ENCODE results near the gene KIAA0753.

The KIAA0753 gene

DNA sequence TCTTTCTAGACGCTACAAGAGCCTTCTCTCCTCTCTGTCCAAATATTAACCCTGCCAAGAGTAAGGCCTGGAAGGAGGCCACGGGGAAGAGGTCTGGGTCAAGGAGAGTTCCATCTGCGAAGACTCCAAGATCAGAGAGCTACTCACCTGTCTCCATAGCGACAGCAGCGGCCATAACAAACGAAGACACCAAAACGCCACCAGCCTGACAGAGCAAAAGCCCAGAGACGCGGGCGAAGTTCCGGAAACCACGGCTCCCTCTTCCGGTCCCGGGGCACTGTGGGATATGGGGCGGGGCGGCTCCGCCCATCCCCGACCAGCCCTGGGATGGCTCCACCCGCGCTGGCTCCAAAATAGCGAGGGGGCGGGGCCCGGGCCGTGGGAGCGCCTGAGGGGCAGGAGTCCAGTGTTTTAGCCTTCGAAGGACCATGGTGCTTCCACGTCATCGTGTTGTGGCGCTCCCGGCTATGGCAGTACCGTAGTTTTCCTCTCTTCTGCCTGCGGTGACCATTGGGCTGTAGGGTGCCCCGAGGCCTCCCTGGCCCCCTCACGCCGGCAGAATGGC is 10.9 kb upstream of the KIAA0753 start, which contains the start of the genes C17orf100 and MED31:
C17orf100 (plus strand) TSS at position 409 of the 565 bp plus-strand sequence; CDS start at position 561, 152 bp downstream.
MED31 (minus strand) TSS at position 252 of the 565 bp plus-strand sequence; CDS start at position 175, 77 bp downstream.
- H3K27ac ChIP-seq (ENCODE audit: low read depth, low read length), result peak within 1 kb of the TSS; percentile 89
- H3K9ac ChIP-seq (ENCODE audit: low read length), result peak within 1 kb of the TSS; percentile 50
- peaks cover 2% of the 10 kb centered on the region for H3K36me3 ChIP-seq (ENCODE audit: control insufficient read depth, insufficient read depth, low read length)
- H3K4me1 ChIP-seq (ENCODE audit: control insufficient read depth, insufficient read depth, low read length), result peaks cover 13% of the 10 kb centered on the region
- H3K4me3 ChIP-seq (ENCODE audit: low read length), result peak within 1 kb of the TSS; percentile 90
- H3K27me3 ChIP-seq (ENCODE audit: control insufficient read depth, insufficient read depth, low read length), result peaks cover 3% of the 10 kb centered on the region

DNA sequence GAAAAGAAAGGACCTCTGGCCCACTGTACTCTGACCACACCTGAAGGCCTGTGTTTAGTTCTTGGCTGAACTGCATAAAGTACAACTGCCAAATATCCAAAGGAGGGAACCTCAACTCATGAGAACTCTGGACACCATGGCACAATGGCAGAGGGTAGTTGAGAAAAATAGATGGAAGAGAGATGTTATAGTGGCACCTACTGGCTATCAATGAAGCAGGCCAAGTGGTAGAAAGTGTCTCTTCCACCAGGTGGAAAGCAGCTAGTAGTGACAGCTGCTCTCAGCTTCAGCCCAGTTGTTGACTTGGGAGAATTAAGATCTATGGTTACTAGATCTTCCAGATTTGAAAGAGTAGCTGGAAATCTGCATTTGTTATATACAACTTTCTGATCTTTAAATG is 7.7 kb upstream of the KIAA0753 start:
- H3K27ac ChIP-seq (ENCODE audit: low read depth, low read length), result no peak overlapping the region
- peaks cover 13% of the 10 kb centered on the region for H3K36me3 ChIP-seq (ENCODE audit: control insufficient read depth, insufficient read depth, low read length)

DNA sequence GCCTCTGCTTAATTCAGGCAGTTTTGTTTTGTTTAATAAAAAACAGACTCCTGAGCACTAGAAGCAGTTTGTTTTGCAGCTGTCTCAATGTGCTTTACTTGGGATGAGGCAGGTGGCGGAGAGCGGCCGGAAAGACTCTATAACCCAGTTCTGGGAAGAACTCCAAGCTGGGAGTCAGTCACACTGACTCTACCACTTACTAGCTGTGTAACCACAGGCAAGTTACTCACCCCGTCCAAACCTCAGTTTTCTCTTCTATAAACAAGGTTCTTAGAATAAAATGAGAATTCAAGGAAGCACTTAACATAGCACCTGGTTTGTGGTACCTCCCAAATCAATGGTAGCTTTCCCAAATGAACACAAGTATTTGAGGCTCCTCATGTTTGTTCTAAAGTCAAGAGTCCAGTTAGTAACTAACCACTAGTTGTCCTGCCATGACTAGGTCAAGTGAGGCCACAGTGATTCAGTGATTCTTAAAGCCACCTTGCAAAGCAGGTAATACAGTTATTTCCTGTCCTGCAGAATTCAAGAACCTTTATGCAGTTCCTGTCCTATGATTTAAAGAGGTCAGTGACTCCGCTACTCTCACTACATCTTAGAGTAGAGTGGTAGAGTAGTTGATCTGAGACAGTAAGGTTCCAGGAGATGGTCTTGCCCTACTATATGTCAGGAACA is 3.1 kb upstream of the KIAA0753 start:
- no peaks in the 10 kb centered on the region for H3K27me3 ChIP-seq (ENCODE audit: control insufficient read depth, insufficient read depth, low read length)
- no peak overlapping the region for H3K9ac ChIP-seq (ENCODE audit: low read length)
- H3K4me3 ChIP-seq (ENCODE audit: low read length), result no peak overlapping the region
- H3K27ac ChIP-seq (ENCODE audit: low read depth, low read length), result no peak overlapping the region
- H3K4me1 ChIP-seq (ENCODE audit: control insufficient read depth, insufficient read depth, low read length), result peaks cover 14% of the 10 kb centered on the region
- peaks cover 14% of the 10 kb centered on the region for H3K36me3 ChIP-seq (ENCODE audit: control insufficient read depth, insufficient read depth, low read length)

More for the DNA sequence above, 7.7 kb upstream of the KIAA0753 start:
- Histone ChIP-seq H3K9ac (ENCODE audit: low read length) (no peak overlapping the region), H3K4me3 (ENCODE audit: low read length) (no peak overlapping the region), H3K27me3 (ENCODE audit: control insufficient read depth, insufficient read depth, low read length) (peaks cover 3% of the 10 kb centered on the region), H3K4me1 (ENCODE audit: control insufficient read depth, insufficient read depth, low read length) (peaks cover 13% of the 10 kb centered on the region)

DNA sequence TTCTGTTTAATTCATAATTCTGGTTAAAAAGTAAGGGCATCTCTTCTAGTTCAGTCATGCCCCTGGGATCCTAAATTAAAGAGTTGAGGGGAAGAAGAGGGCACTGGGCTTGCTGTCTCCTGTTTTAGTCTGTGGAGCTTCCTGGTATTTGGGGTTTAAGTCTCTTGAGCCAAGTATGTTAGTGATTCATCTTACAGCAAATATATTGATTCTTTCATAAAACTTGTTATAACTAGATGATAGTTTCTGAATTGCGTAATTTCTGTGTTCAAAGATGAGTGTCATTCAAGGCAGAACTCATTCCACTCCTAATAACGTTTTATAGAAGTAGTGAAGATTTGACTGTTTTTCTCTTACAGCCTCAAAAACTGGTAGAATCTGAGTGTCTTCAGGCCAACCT is 2.1 kb upstream of the KIAA0753 start:
- H3K27ac ChIP-seq (ENCODE audit: low read depth, low read length), result no peak overlapping the region
- no peak overlapping the region for H3K9ac ChIP-seq (ENCODE audit: low read length)
- H3K4me3 ChIP-seq (ENCODE audit: low read length), result no peak overlapping the region
- H3K27me3 ChIP-seq (ENCODE audit: control insufficient read depth, insufficient read depth, low read length), result no peaks in the 10 kb centered on the region
- H3K4me1 ChIP-seq (ENCODE audit: control insufficient read depth, insufficient read depth, low read length), result peaks cover 14% of the 10 kb centered on the region
- H3K36me3 ChIP-seq (ENCODE audit: control insufficient read depth, insufficient read depth, low read length), result peaks cover 14% of the 10 kb centered on the region

DNA sequence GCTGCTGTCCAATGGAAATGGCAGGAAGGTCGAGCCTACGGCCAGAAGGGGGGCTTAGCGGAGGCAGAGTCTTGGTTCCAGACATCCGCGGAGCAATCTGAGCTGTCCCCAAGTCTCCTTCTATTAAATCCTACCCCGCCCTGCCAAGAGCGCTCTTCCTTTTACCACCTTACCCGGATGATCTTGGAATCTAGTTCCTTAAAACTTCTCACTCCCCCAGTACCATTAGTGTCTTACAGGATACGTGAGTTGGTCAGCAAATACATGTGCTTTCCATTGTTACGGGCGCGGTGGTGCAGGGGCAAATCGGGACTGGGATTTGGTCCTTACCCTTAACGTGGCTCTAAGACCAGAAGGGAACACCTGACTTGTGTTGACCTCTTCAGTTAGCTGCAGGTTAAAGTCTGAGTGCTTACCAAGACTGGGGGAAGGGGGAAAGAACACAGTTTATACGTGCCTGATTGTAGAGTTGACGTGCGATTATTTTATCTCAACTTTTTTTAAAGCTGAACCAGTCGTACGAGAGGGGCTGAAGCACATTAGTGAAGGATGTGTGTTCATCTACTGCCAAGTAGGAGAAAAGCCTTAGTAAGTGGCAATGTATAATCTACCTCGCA is 844 bp upstream of the KIAA0753 start:
- Histone ChIP-seq H3K9ac (ENCODE audit: low read length) (peak overlapping the region; percentile 80), H3K27me3 (ENCODE audit: control insufficient read depth, insufficient read depth, low read length) (no peaks in the 10 kb centered on the region), H3K4me3 (ENCODE audit: low read length) (peak overlapping the region; percentile 98), H3K27ac (ENCODE audit: low read depth, low read length) (peak overlapping the region; percentile 83), H3K36me3 (ENCODE audit: control insufficient read depth, insufficient read depth, low read length) (peaks cover 12% of the 10 kb centered on the region), H3K4me1 (ENCODE audit: control insufficient read depth, insufficient read depth, low read length) (peaks cover 14% of the 10 kb centered on the region)

DNA sequence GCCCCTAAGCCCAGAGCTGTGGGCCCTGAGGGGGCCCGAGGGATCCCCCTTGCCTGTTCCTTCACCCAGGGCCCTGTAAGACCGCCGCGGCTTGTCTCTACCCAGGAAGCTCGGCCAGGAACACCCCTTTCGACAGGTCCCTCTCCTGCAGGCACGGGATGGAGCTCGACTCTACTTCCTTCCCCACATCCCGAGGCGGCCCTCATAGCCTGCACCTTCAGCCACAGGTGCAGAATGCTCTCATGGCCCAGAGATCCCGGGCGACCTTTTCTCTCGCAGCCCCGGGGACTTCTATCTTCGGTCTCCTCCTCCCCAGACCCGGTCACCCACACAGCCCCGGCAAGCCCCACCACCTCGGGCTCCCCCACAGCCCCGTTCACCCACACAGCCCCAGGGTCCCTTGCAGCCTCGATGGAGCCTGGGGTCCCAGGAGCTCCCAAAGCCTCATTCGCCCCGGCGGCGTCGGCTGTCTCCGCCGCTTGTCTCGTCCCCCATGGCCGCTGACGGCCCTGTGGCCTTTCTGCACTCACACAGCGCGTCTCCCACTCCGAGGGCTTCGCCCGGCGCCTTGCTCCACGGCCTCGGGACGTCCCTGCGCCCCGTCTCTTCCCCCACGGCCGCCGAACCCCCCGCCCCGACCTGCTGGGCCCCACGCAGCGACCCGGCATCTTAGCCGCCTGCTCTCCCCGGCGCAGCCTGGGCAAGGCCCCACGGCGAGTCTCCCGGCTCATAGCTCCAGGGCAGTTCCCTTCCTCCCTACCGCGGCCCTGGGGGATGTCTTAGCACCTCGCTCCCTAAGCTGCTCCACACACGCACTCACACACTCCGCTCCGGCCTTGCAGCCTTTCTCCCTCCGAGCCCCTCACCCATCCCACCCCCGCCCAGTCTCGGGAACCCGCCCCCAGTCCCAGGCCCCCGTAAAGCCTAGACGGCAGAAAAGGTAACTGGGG is 650 bp downstream of the KIAA0753 start:
- H3K9ac ChIP-seq (ENCODE audit: low read length), result peak overlapping the region; percentile 70
- H3K27me3 ChIP-seq (ENCODE audit: control insufficient read depth, insufficient read depth, low read length), result no peaks in the 10 kb centered on the region
- peaks cover 14% of the 10 kb centered on the region for H3K4me1 ChIP-seq (ENCODE audit: control insufficient read depth, insufficient read depth, low read length)
- peaks cover 12% of the 10 kb centered on the region for H3K36me3 ChIP-seq (ENCODE audit: control insufficient read depth, insufficient read depth, low read length)
- H3K27ac ChIP-seq (ENCODE audit: low read depth, low read length), result peak overlapping the region; percentile 83
- peak overlapping the region; percentile 98 for H3K4me3 ChIP-seq (ENCODE audit: low read length)

DNA sequence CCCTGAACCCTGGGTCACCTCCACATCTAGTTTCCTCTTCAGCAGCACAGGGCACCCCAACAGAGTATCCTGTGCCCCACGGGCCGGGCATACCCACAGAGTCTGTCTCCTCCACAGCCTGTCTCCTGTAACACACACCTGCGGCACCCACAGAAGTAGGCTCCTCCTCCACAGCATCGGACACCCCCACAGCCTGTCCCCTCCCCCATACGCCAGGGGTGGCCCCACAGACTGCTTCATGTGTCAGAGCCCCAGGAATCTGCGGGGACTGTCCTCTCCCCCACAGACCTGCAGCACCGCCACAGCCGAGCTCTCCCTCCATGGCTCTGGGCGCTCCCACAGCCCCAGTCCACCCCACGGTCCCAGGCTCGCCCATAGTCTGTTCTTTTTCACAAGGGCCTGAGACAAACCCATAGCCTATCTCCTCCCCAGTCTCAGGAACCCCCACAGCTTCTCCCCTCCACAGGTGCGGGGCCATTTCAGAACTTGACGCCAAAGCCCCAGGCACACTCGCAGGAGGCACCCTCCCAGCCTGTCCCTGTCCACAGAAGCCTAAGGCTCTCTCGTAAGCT is 1.4 kb downstream of the KIAA0753 start:
- H3K27ac ChIP-seq (ENCODE audit: low read depth, low read length), result no peak overlapping the region
- peaks cover 11% of the 10 kb centered on the region for H3K36me3 ChIP-seq (ENCODE audit: control insufficient read depth, insufficient read depth, low read length)
- no peak overlapping the region for H3K9ac ChIP-seq (ENCODE audit: low read length)
- peaks cover 14% of the 10 kb centered on the region for H3K4me1 ChIP-seq (ENCODE audit: control insufficient read depth, insufficient read depth, low read length)
- peak overlapping the region; percentile 98 for H3K4me3 ChIP-seq (ENCODE audit: low read length)
- no peaks in the 10 kb centered on the region for H3K27me3 ChIP-seq (ENCODE audit: control insufficient read depth, insufficient read depth, low read length)

DNA sequence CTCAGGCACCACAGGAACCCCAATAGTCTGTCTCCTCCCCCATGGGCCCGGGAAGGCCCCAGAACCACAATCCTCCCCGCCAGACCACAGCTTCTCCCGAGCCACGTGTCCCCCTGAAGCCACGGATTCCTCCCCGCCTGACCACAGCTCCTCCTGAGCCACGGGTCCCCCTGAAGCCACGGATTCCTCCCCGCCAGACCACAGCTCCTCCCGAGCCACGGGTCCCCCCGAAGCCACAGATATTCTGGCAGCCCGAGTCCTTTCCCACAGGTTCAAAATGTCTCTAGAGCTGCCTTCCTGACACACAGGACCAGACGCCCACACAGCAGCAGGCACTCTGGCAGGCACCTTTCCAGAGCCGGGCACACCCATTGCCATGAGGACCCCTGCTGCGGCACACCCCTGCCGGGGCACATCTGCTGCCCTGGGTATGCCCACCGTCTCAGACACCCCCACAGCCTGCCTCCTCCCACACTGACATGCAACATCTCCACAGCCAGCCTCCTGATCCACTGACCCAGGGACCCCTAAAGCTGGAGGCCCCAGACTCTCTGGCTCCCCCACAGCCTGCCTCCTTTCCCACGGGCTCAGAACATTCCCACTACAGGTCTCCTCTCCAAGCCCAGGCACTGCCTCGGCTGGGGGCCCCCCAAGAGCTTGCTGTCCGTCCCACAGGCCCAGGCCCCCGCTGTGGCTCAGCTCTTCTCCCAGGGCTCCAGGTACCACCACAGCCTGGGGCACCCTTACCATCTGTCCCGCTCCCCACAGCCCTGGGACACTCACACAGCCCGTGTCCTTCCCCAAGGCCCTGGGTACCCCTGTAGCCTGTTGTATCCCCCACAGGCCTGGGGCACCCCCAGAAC is 2.2 kb downstream of the KIAA0753 start:
- Histone ChIP-seq H3K4me3 (ENCODE audit: low read length) (peak overlapping the region; percentile 98), H3K27ac (ENCODE audit: low read depth, low read length) (no peak overlapping the region)

DNA sequence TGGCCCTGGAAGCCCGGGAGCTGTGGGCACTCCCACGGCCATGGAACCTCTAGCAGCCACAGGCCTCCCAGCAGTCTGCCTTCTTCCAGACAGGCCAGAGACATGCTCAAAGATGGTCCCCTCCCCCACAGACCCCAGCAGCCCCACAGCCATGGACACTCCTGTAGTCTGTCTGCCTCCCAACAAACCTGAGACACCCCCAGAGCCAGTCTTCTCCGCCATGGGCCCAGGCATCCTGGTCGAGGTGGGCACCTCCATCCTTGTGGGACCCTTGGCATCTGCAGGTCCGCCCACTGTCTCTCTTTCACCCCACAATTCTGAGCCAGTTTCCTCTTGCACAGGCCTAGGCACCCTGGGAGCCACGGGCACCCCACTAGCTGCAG is 3.1 kb downstream of the KIAA0753 start:
- H3K4me1 ChIP-seq (ENCODE audit: control insufficient read depth, insufficient read depth, low read length), result peaks cover 14% of the 10 kb centered on the region
- no peak overlapping the region for H3K27ac ChIP-seq (ENCODE audit: low read depth, low read length)
- H3K4me3 ChIP-seq (ENCODE audit: low read length), result no peak overlapping the region
- peaks cover 3% of the 10 kb centered on the region for H3K36me3 ChIP-seq (ENCODE audit: control insufficient read depth, insufficient read depth, low read length)
- no peaks in the 10 kb centered on the region for H3K27me3 ChIP-seq (ENCODE audit: control insufficient read depth, insufficient read depth, low read length)
- no peak overlapping the region for H3K9ac ChIP-seq (ENCODE audit: low read length)

More for the DNA sequence above, 2.2 kb downstream of the KIAA0753 start:
- Histone ChIP-seq H3K4me1 (ENCODE audit: control insufficient read depth, insufficient read depth, low read length) (peaks cover 14% of the 10 kb centered on the region), H3K9ac (ENCODE audit: low read length) (no peak overlapping the region), H3K36me3 (ENCODE audit: control insufficient read depth, insufficient read depth, low read length) (peaks cover 5% of the 10 kb centered on the region), H3K27me3 (ENCODE audit: control insufficient read depth, insufficient read depth, low read length) (no peaks in the 10 kb centered on the region)

DNA sequence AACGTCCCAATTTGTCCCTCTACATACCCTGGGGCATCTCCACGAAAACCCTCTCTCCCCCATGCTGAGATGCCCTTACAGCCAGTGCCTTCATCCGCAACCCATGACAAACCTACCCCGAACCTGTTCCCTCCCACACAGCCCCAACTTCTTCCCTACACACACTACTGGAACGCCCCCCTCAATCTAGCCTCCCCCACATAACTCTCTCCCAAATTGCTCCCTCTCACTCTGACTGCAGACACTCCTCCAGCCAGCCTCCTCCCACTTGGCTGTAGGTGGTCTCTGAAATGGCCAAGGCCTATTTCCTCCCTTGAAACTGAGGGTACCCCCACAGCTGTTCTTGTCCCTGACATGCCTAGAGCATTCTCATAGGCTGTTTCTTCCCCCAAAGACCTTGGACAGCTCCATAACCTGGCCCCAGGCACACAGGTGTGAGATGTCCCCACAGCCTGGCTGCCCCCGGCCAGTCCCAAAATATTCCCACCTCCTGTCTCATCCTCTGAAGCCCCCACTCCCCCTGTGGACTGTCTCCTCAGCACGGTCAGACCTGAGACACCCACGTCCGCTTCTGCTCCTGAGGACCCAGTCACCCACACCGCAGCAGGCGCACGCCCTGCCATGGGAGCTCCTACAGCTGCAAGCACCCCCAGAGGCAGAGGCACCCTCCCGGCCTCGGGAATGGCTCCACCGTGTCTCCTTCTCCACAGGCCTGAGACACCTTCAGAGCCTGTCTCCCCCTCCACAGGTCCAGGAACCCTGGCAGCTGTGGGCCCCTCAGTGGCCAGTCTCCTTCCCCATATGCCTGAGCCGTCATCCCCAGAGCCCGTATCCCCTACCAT is 3.7 kb downstream of the KIAA0753 start:
- Histone ChIP-seq H3K4me3 (ENCODE audit: low read length) (no peak overlapping the region), H3K27me3 (ENCODE audit: control insufficient read depth, insufficient read depth, low read length) (no peaks in the 10 kb centered on the region), H3K27ac (ENCODE audit: low read depth, low read length) (no peak overlapping the region), H3K36me3 (ENCODE audit: control insufficient read depth, insufficient read depth, low read length) (peaks cover 3% of the 10 kb centered on the region), H3K9ac (ENCODE audit: low read length) (no peak overlapping the region), H3K4me1 (ENCODE audit: control insufficient read depth, insufficient read depth, low read length) (peaks cover 13% of the 10 kb centered on the region)

Data from rectal smooth muscle tissue (tissue), 1 donor.